ENCODE results near the gene LRRTM4.

LRRTM4 gene

GRCh38 chr2:77268626-77269025, 253.6 kb downstream of the LRRTM4 start:
- TF ChIP-seq CTCF (conservative IDR thresholded peaks at IDR 0.05; ENCODE audit: low read depth, low read length) = no peak
- peak; percentile 1 for DNase-seq (ENCODE audit: low read depth)
- H3K4me3 ChIP-seq (ENCODE audit: low read depth, low read length) = no peak overlapping the region

GRCh38 chr2:77232909-77233425, 289.2 kb downstream of the LRRTM4 start:
- no peak for DNase-seq (ENCODE audit: low read depth)
- TF ChIP-seq CTCF (conservative IDR thresholded peaks at IDR 0.05; ENCODE audit: low read depth, low read length) = no peak
- H3K4me3 ChIP-seq (ENCODE audit: low read depth, low read length) = no peak overlapping the region

GRCh38 chr2:77228391-77228790, 293.8 kb downstream of the LRRTM4 start:
- DNase-seq (ENCODE audit: low read depth) = peak; percentile 4
- no peak for TF ChIP-seq CTCF (conservative IDR thresholded peaks at IDR 0.05; ENCODE audit: low read depth, low read length)
- H3K4me3 ChIP-seq (ENCODE audit: low read depth, low read length) = no peak overlapping the region

- H3K4me3 ChIP-seq (ENCODE audit: low read depth, low read length) = no peak overlapping the region
- no peak for TF ChIP-seq CTCF (conservative IDR thresholded peaks at IDR 0.05; ENCODE audit: low read depth, low read length)
- no peak for DNase-seq (ENCODE audit: low read depth)
Measured at GRCh38 chr2:77210725-77211124, 311.5 kb downstream of the LRRTM4 start.

GRCh38 chr2:77207331-77207730, 314.8 kb downstream of the LRRTM4 start:
- H3K4me3 ChIP-seq (ENCODE audit: low read depth, low read length) = no peak overlapping the region
- TF ChIP-seq CTCF (conservative IDR thresholded peaks at IDR 0.05; ENCODE audit: low read depth, low read length) = no peak

GRCh38 chr2:77201755-77202154, 320.4 kb downstream of the LRRTM4 start:
- DNase-seq (ENCODE audit: low read depth) = no peak
- no peak overlapping the region for H3K4me3 ChIP-seq (ENCODE audit: low read depth, low read length)
- TF ChIP-seq CTCF (conservative IDR thresholded peaks at IDR 0.05; ENCODE audit: low read depth, low read length) = no peak

More at GRCh38 chr2:77207331-77207730, 314.8 kb downstream of the LRRTM4 start:
- DNase-seq (ENCODE audit: low read depth) = no peak

- no peak for TF ChIP-seq CTCF (conservative IDR thresholded peaks at IDR 0.05; ENCODE audit: low read depth, low read length)
- no peak overlapping the region for H3K4me3 ChIP-seq (ENCODE audit: low read depth, low read length)
- DNase-seq (ENCODE audit: low read depth) = no peak
Measured at GRCh38 chr2:77199411-77199810, 322.8 kb downstream of the LRRTM4 start.
